Choroid plexus epithelial cell (primary cell): Measurements from ENCODE around the gene SLCO4C1.

Experiments
- DNase-seq: peaks from one replicate; pipeline ENCODE4 v3.0.0-alpha.2; 2010; ENCODE audit warnings: low read depth
- H3K4me3 ChIP-seq: 2 replicates; pipeline ENCODE4 v1.5.1; 2011; ENCODE audit warnings: low read depth, mild to moderate bottlenecking, control low read depth, low read length, moderate library complexity
- CTCF ChIP-seq: conservative IDR thresholded peaks from 2 replicates; pipeline ENCODE4 v1.5.1; 2011; ENCODE audit warnings: low read depth, mild to moderate bottlenecking, control low read depth, inconsistent platforms, low read length, moderate library complexity

Gene SLCO4C1

GRCh38 chr5:102312586-102313370 lies 16.7 kb upstream of the SLCO4C1 start:
- no peak for TF ChIP-seq CTCF
- H3K4me3 ChIP-seq, result no peak overlapping the region
- peak; percentile 2 for DNase-seq

GRCh38 chr5:102309586-102309985 lies 13.5 kb upstream of the SLCO4C1 start:
- TF ChIP-seq CTCF, result no peak
- no peak for DNase-seq
- H3K4me3 ChIP-seq, result no peak overlapping the region

- no peak for TF ChIP-seq CTCF
- no peak for DNase-seq
- no peak overlapping the region for H3K4me3 ChIP-seq
Measured at GRCh38 chr5:102307232-102307631, 11.1 kb upstream of the SLCO4C1 start.

DNA sequence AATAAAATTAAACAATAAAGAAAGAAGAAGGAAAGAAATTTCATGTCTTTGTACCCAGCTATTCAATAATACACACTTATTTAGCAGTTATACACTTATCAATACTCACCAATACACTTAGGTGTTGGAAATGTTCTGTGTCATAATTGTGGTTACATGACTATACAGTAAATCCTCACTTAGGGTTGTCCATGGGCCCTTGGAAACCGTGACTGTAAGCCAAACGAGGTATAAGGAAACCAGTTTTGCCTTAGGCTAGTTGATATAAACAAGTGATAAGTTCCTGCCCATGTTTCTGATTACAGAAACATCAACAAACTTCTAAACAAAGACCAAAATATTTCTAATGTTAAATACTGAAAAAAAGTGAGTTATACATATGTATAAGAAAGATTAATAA lies 10.0 kb upstream of the SLCO4C1 start:
- DNase-seq, result no peak

GRCh38 chr5:102295534-102296177 lies 428 bp downstream of the SLCO4C1 start:
- no peak for TF ChIP-seq CTCF
- peak overlapping the region; percentile 55 for H3K4me3 ChIP-seq
- no peak for DNase-seq

More for the DNA sequence above, 10.0 kb upstream of the SLCO4C1 start:
- no peak for TF ChIP-seq CTCF
- H3K4me3 ChIP-seq, result no peak overlapping the region

DNA sequence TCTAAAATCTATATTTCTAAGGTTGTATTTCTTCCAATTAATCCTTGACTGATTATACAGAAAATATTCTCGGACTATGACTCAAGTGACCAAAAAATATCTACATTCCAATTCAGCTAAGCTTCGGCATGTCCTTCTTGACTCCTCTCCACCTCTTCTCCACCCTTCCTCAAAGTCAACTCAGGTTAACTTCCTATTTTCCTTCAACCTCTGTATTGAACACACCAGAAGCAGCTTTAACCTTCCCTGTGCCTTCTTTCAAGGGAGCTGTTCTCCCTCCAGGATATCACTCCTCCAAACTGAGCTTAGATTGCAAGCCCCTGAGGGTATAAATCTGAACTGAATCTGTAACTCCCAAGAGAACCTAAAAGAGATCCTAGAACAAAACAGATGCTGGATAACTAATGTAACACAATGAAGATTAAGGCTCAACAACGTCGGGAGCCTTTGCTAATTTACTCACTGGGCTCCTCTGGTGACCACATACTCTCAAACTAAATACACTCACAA lies 1.1 kb downstream of the SLCO4C1 start:
- no peak overlapping the region for H3K4me3 ChIP-seq
- TF ChIP-seq CTCF, result no peak
- no peak for DNase-seq
